ENCODE data around the gene RBMS3.

The RBMS3 gene

GRCh38 chr3:29331456-29332194 lies 50.8 kb downstream of the RBMS3 start:
- no peaks in the 10 kb centered on the region for H3K27me3 ChIP-seq (ENCODE audit: control insufficient read depth, insufficient read depth, low read length)

GRCh38 chr3:29332195-29332637 lies 51.3 kb downstream of the RBMS3 start:
- Histone ChIP-seq H3K9me3 (replicated peaks; ENCODE audit: low read length) (no peaks in the 10 kb centered on the region), H3K4me2 (ENCODE audit: low read length) (peak overlapping the region; percentile 57), H3K27me3 (ENCODE audit: control insufficient read depth, insufficient read depth, low read length) (no peaks in the 10 kb centered on the region), H3K4me3 (ENCODE audit: low read length) (peak overlapping the region; percentile 18), H3K9ac (ENCODE audit: low read depth, low read length) (peak overlapping the region; percentile 56), H3K4me1 (ENCODE audit: control insufficient read depth, insufficient read depth, low read length) (peaks cover 63% of the 10 kb centered on the region), H3K36me3 (ENCODE audit: insufficient read depth, low read length) (no peaks in the 10 kb centered on the region)

More at GRCh38 chr3:29331456-29332194, 50.8 kb downstream of the RBMS3 start:
- peak overlapping the region; percentile 7 for H3K4me3 ChIP-seq (ENCODE audit: low read length)
- peak overlapping the region; percentile 57 for H3K4me2 ChIP-seq (ENCODE audit: low read length)
- peak overlapping the region; percentile 56 for H3K9ac ChIP-seq (ENCODE audit: low read depth, low read length)
- no peaks in the 10 kb centered on the region for H3K36me3 ChIP-seq (ENCODE audit: insufficient read depth, low read length)
- peaks cover 63% of the 10 kb centered on the region for H3K4me1 ChIP-seq (ENCODE audit: control insufficient read depth, insufficient read depth, low read length)
- H3K9me3 ChIP-seq (replicated peaks; ENCODE audit: low read length) = no peaks in the 10 kb centered on the region

GRCh38 chr3:29333576-29333975 lies 52.7 kb downstream of the RBMS3 start:
- H3K4me2 ChIP-seq (ENCODE audit: low read length) = peak overlapping the region; percentile 9
- H3K9me3 ChIP-seq (replicated peaks; ENCODE audit: low read length) = no peaks in the 10 kb centered on the region
- peaks cover 63% of the 10 kb centered on the region for H3K4me1 ChIP-seq (ENCODE audit: control insufficient read depth, insufficient read depth, low read length)
- no peak overlapping the region for H3K4me3 ChIP-seq (ENCODE audit: low read length)
- H3K27me3 ChIP-seq (ENCODE audit: control insufficient read depth, insufficient read depth, low read length) = no peaks in the 10 kb centered on the region
- no peak overlapping the region for H3K9ac ChIP-seq (ENCODE audit: low read depth, low read length)
- no peaks in the 10 kb centered on the region for H3K36me3 ChIP-seq (ENCODE audit: insufficient read depth, low read length)

GRCh38 chr3:29334706-29335105 lies 53.8 kb downstream of the RBMS3 start:
- H3K9ac ChIP-seq (ENCODE audit: low read depth, low read length) = peak overlapping the region; percentile 86
- H3K27me3 ChIP-seq (ENCODE audit: control insufficient read depth, insufficient read depth, low read length) = no peaks in the 10 kb centered on the region
- H3K9me3 ChIP-seq (replicated peaks; ENCODE audit: low read length) = no peaks in the 10 kb centered on the region
- peaks cover 73% of the 10 kb centered on the region for H3K4me1 ChIP-seq (ENCODE audit: control insufficient read depth, insufficient read depth, low read length)
- H3K36me3 ChIP-seq (ENCODE audit: insufficient read depth, low read length) = no peaks in the 10 kb centered on the region
- H3K4me3 ChIP-seq (ENCODE audit: low read length) = peak overlapping the region; percentile 56
- peak overlapping the region; percentile 82 for H3K4me2 ChIP-seq (ENCODE audit: low read length)

- H3K36me3 ChIP-seq (ENCODE audit: insufficient read depth, low read length) = no peaks in the 10 kb centered on the region
- H3K4me3 ChIP-seq (ENCODE audit: low read length) = peak overlapping the region; percentile 56
- H3K4me1 ChIP-seq (ENCODE audit: control insufficient read depth, insufficient read depth, low read length) = peaks cover 70% of the 10 kb centered on the region
- H3K9ac ChIP-seq (ENCODE audit: low read depth, low read length) = peak overlapping the region; percentile 86
- no peaks in the 10 kb centered on the region for H3K9me3 ChIP-seq (replicated peaks; ENCODE audit: low read length)
- H3K27me3 ChIP-seq (ENCODE audit: control insufficient read depth, insufficient read depth, low read length) = no peaks in the 10 kb centered on the region
- H3K4me2 ChIP-seq (ENCODE audit: low read length) = peak overlapping the region; percentile 82
Observed at GRCh38 chr3:29335438-29335837, 54.6 kb downstream of the RBMS3 start.

- Histone ChIP-seq H3K9ac (ENCODE audit: low read depth, low read length) (peak overlapping the region; percentile 86), H3K4me2 (ENCODE audit: low read length) (peak overlapping the region; percentile 82), H3K36me3 (ENCODE audit: insufficient read depth, low read length) (no peaks in the 10 kb centered on the region), H3K9me3 (replicated peaks; ENCODE audit: low read length) (no peaks in the 10 kb centered on the region), H3K4me1 (ENCODE audit: control insufficient read depth, insufficient read depth, low read length) (peaks cover 65% of the 10 kb centered on the region), H3K27me3 (ENCODE audit: control insufficient read depth, insufficient read depth, low read length) (no peaks in the 10 kb centered on the region), H3K4me3 (ENCODE audit: low read length) (peak overlapping the region; percentile 56)
Observed at GRCh38 chr3:29335943-29336342, 55.1 kb downstream of the RBMS3 start.

GRCh38 chr3:29337565-29337964 lies 56.7 kb downstream of the RBMS3 start:
- H3K27me3 ChIP-seq (ENCODE audit: control insufficient read depth, insufficient read depth, low read length) = no peaks in the 10 kb centered on the region
- no peak overlapping the region for H3K4me3 ChIP-seq (ENCODE audit: low read length)
- no peaks in the 10 kb centered on the region for H3K9me3 ChIP-seq (replicated peaks; ENCODE audit: low read length)
- H3K36me3 ChIP-seq (ENCODE audit: insufficient read depth, low read length) = no peaks in the 10 kb centered on the region
- H3K4me2 ChIP-seq (ENCODE audit: low read length) = no peak overlapping the region
- H3K4me1 ChIP-seq (ENCODE audit: control insufficient read depth, insufficient read depth, low read length) = peaks cover 50% of the 10 kb centered on the region
- H3K9ac ChIP-seq (ENCODE audit: low read depth, low read length) = no peak overlapping the region

- Histone ChIP-seq H3K36me3 (ENCODE audit: insufficient read depth, low read length) (no peaks in the 10 kb centered on the region), H3K4me2 (ENCODE audit: low read length) (no peak overlapping the region), H3K27me3 (ENCODE audit: control insufficient read depth, insufficient read depth, low read length) (no peaks in the 10 kb centered on the region), H3K4me1 (ENCODE audit: control insufficient read depth, insufficient read depth, low read length) (peaks cover 44% of the 10 kb centered on the region), H3K9ac (ENCODE audit: low read depth, low read length) (no peak overlapping the region), H3K9me3 (replicated peaks; ENCODE audit: low read length) (no peaks in the 10 kb centered on the region), H3K4me3 (ENCODE audit: low read length) (no peak overlapping the region)
Observed at GRCh38 chr3:29338377-29338776, 57.5 kb downstream of the RBMS3 start.

GRCh38 chr3:29339016-29339833 lies 58.4 kb downstream of the RBMS3 start:
- H3K4me3 ChIP-seq (ENCODE audit: low read length) = no peak overlapping the region
- peak overlapping the region; percentile 42 for H3K4me2 ChIP-seq (ENCODE audit: low read length)
- no peaks in the 10 kb centered on the region for H3K9me3 ChIP-seq (replicated peaks; ENCODE audit: low read length)
- no peak overlapping the region for H3K9ac ChIP-seq (ENCODE audit: low read depth, low read length)
- H3K27me3 ChIP-seq (ENCODE audit: control insufficient read depth, insufficient read depth, low read length) = no peaks in the 10 kb centered on the region
- H3K4me1 ChIP-seq (ENCODE audit: control insufficient read depth, insufficient read depth, low read length) = peaks cover 35% of the 10 kb centered on the region
- H3K36me3 ChIP-seq (ENCODE audit: insufficient read depth, low read length) = peaks cover 5% of the 10 kb centered on the region

- peaks cover 5% of the 10 kb centered on the region for H3K36me3 ChIP-seq (ENCODE audit: insufficient read depth, low read length)
- H3K27me3 ChIP-seq (ENCODE audit: control insufficient read depth, insufficient read depth, low read length) = no peaks in the 10 kb centered on the region
- H3K4me3 ChIP-seq (ENCODE audit: low read length) = no peak overlapping the region
- H3K4me2 ChIP-seq (ENCODE audit: low read length) = no peak overlapping the region
- peaks cover 13% of the 10 kb centered on the region for H3K4me1 ChIP-seq (ENCODE audit: control insufficient read depth, insufficient read depth, low read length)
- H3K9ac ChIP-seq (ENCODE audit: low read depth, low read length) = no peak overlapping the region
- no peaks in the 10 kb centered on the region for H3K9me3 ChIP-seq (replicated peaks; ENCODE audit: low read length)
Observed at GRCh38 chr3:29344154-29344553, 63.3 kb downstream of the RBMS3 start.

GRCh38 chr3:29344935-29345334 lies 64.1 kb downstream of the RBMS3 start:
- no peak overlapping the region for H3K9ac ChIP-seq (ENCODE audit: low read depth, low read length)
- H3K4me1 ChIP-seq (ENCODE audit: control insufficient read depth, insufficient read depth, low read length) = peaks cover 6% of the 10 kb centered on the region
- no peak overlapping the region for H3K4me3 ChIP-seq (ENCODE audit: low read length)

More at GRCh38 chr3:29344935-29345334, 64.1 kb downstream of the RBMS3 start:
- Histone ChIP-seq H3K27me3 (ENCODE audit: control insufficient read depth, insufficient read depth, low read length) (no peaks in the 10 kb centered on the region), H3K36me3 (ENCODE audit: insufficient read depth, low read length) (peaks cover 5% of the 10 kb centered on the region), H3K9me3 (replicated peaks; ENCODE audit: low read length) (no peaks in the 10 kb centered on the region), H3K4me2 (ENCODE audit: low read length) (no peak overlapping the region)
